Measurements from ENCODE around the gene CD300LF.

Gene CD300LF

GRCh38 chr17:74745548-74746177 lies 32.9 kb upstream of the CD300LF start:
- DNase-seq (ENCODE audit: low read depth in 2 of 2) = no peak

- DNase-seq (ENCODE audit: low read depth in 2 of 2) = peak; percentile 67 to 71
These were observed 32.2 kb upstream of the CD300LF start for GRCh38 chr17:74744714-74745547.

- DNase-seq (ENCODE audit: low read depth in 2 of 2) = no peak
These were observed 31.6 kb upstream of the CD300LF start for GRCh38 chr17:74744349-74744713.

GRCh38 chr17:74743755-74744154 lies 31.0 kb upstream of the CD300LF start:
- no peak for DNase-seq (ENCODE audit: low read depth in 2 of 2)

GRCh38 chr17:74742978-74743545 lies 30.3 kb upstream of the CD300LF start:
- no peak for DNase-seq (ENCODE audit: low read depth in 2 of 2)

- DNase-seq (ENCODE audit: low read depth in 2 of 2) = no peak
These were observed 29.4 kb upstream of the CD300LF start for GRCh38 chr17:74742153-74742515.

- no peak for DNase-seq (ENCODE audit: low read depth in 2 of 2)
These were observed 28.1 kb upstream of the CD300LF start for GRCh38 chr17:74740641-74741387.

- DNase-seq (ENCODE audit: low read depth in 2 of 2) = no peak
These were observed 27.4 kb upstream of the CD300LF start for GRCh38 chr17:74740173-74740572.

GRCh38 chr17:74739227-74739831 lies 26.6 kb upstream of the CD300LF start:
- DNase-seq (ENCODE audit: low read depth in 2 of 2) = no peak

- peak; percentile 54 to 56 for DNase-seq (ENCODE audit: low read depth in 2 of 2)
These were observed 25.6 kb upstream of the CD300LF start for GRCh38 chr17:74738051-74738996.

GRCh38 chr17:74737299-74738050 lies 24.8 kb upstream of the CD300LF start:
- DNase-seq (ENCODE audit: low read depth in 2 of 2) = no peak

- no peak for DNase-seq (ENCODE audit: low read depth in 2 of 2)
These were observed 24.0 kb upstream of the CD300LF start, which contains the start of gene RAB37 for GRCh38 chr17:74736513-74737298. Gene RAB37 (plus strand): TSS chr17:74737256. CDS start chr17:74737273, 17 bp downstream.

GRCh38 chr17:74734256-74734655 lies 21.5 kb upstream of the CD300LF start:
- DNase-seq (ENCODE audit: low read depth in 2 of 2) = no peak

GRCh38 chr17:74733365-74734122 lies 20.8 kb upstream of the CD300LF start:
- DNase-seq (ENCODE audit: low read depth in 2 of 2) = no peak

GRCh38 chr17:74732042-74732867 lies 19.5 kb upstream of the CD300LF start:
- no peak for DNase-seq (ENCODE audit: low read depth in 2 of 2)

GRCh38 chr17:74731347-74731605 lies 18.6 kb upstream of the CD300LF start:
- no peak for DNase-seq (ENCODE audit: low read depth in 2 of 2)

GRCh38 chr17:74730491-74731346 lies 18.0 kb upstream of the CD300LF start:
- DNase-seq (ENCODE audit: low read depth in 2 of 2) = no peak
